DND-41 (cell line): ENCODE measurements around the gene SNAI3.

Experiments used
- EZH2 ChIP-seq: IDR thresholded peaks from 3 replicates; pipeline ENCODE4 v1.6.1; 2012; ENCODE audit warnings: borderline replicate concordance, low read depth, mild to moderate bottlenecking, moderate library complexity, low read length, inconsistent platforms; ENCODE audit not compliant: severe bottlenecking
- TF ChIP-seq, protein P1 (sequence below): IDR thresholded peaks from 2 replicates; pipeline ENCODE4 v1.5.1; 2012; ENCODE audit warnings: borderline replicate concordance, low read length, moderate library complexity, mild to moderate bottlenecking; ENCODE audit not compliant: poor library complexity, severe bottlenecking; ENCODE audit errors: extremely low read depth

GRCh38 chr16:88687254-88687576 is 908 bp upstream of the SNAI3 start:
- TF ChIP-seq, protein P1, sequence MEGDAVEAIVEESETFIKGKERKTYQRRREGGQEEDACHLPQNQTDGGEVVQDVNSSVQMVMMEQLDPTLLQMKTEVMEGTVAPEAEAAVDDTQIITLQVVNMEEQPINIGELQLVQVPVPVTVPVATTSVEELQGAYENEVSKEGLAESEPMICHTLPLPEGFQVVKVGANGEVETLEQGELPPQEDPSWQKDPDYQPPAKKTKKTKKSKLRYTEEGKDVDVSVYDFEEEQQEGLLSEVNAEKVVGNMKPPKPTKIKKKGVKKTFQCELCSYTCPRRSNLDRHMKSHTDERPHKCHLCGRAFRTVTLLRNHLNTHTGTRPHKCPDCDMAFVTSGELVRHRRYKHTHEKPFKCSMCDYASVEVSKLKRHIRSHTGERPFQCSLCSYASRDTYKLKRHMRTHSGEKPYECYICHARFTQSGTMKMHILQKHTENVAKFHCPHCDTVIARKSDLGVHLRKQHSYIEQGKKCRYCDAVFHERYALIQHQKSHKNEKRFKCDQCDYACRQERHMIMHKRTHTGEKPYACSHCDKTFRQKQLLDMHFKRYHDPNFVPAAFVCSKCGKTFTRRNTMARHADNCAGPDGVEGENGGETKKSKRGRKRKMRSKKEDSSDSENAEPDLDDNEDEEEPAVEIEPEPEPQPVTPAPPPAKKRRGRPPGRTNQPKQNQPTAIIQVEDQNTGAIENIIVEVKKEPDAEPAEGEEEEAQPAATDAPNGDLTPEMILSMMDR, result no peak
- TF ChIP-seq EZH2, result no peak
